ENCODE measurements around the gene FLT4.

FLT4 gene

DNA sequence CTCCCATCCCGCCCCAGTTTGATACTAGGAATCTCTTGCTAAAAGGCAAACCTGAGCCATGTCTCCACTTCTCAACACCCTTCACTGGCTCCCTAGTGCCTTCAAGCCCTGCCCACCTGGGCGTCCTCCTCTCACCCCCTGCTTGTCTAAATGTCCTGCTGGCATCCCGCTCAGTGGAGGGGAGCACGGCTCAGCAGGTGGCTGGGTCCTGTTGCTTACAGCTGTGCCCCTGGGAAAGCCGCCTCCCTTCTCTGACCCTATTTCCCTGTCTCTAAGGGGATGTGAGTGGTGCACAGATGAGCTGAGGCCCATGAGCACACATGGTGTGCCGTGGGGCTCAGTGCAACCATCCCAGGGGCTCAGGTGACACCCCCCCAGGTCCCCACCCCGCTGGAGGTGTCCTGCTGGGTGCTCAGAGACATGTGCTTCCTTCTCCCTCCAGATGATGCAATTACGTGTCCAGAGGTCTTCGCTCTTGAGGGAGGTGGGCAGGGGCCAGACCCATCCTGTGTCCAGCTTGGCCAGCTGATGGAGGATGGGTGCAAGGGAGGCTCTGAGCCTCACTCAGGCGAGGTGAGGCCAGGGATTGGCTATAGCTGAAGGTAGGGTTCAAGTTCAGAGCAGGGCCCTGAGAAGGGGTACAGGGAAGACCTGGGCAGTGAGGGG lies 24.1 kb downstream of the FLT4 start:
- DNase-seq = no peak

GRCh38 chr5:180624587-180624986 lies 24.8 kb downstream of the FLT4 start:
- no peak for DNase-seq

DNA sequence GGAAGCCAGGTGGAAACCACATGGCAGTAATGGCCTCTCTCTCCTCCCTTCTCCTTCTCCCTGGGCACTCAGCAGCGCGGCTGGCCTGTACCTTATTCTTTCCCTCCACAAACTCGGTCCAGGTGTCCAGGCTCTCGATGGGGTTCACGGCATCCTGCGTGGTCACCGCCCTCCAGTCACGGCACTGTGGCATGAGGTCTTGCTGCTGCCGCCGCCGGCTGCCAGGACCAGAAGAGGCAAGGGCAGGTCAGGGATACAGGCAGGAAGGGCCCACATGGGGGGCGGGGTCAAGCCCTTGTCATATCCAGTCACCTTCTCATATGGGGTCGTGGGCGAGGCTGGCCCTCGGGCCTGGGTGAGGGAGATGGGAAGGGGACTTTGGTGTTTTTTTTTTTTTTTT lies 25.6 kb downstream of the FLT4 start:
- no peak for DNase-seq

- no peak for DNase-seq
Observed at GRCh38 chr5:180623411-180623834, 26.0 kb downstream of the FLT4 start.

GRCh38 chr5:180622910-180623309 lies 26.5 kb downstream of the FLT4 start:
- DNase-seq = no peak

GRCh38 chr5:180621311-180621710 lies 28.1 kb downstream of the FLT4 start:
- no peak for DNase-seq

DNA sequence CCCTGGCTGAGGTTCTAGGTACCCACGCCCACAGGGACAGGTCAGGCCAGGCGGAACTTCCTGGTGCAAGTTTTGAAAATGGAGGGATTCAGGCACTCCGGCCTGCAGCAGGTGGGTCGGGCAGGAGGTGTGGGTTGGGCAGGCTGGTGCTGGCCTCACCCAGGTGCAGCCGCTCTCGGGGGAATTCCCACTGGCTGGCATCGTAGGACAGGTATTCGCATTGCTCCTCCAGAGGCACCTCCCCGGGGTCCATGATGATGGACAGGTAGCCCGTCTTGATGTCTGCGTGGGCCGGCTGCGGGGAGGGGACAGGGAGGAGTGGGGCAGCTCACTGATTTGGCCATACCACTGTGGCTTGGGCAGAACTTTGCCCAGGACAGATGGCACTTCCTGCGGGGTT lies 29.4 kb downstream of the FLT4 start:
- DNase-seq = no peak

DNA sequence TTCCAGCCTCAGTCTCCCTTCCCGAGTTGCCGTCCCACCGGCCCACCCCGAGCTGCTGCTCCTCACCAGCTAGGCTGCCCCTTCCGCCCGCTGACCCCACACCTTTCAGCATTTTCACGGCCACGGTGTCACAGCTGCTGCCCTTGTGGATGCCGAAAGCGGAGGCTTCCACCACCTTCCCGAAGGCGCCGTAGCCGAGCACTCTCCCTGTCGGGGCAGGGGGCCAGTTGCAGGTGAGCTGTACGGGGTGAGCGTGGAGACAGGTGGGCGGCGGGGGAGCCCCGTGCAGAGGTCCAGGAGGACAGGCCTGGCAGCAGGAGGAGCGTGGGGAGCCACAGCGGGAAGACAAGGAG lies 29.9 kb downstream of the FLT4 start:
- DNase-seq = no peak

- peak; percentile 2 for DNase-seq
Observed at GRCh38 chr5:180618829-180619562, 30.4 kb downstream of the FLT4 start.

DNA sequence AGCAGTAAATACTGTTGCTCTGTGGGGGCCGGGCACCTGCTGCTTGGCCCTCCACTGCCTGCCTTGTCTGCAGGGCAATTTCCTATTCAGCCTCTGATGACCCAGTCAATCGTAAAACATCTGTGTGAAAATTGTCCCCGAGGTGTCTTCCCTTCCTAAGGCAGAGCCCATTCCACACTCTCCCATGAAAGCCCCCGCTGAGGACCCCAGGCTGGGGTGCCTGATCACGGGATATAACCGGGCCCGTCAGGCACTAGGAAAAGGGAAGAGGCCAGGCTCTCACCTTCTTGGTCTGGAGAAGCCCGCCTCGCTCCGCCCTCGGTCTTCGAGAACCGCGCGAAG lies 30.9 kb downstream of the FLT4 start:
- DNase-seq = no peak

- no peak for DNase-seq
Observed at GRCh38 chr5:180613814-180614188, 35.6 kb downstream of the FLT4 start.

- DNase-seq = no peak
Observed at GRCh38 chr5:180613188-180613813, 36.1 kb downstream of the FLT4 start.

- no peak for DNase-seq
Observed at GRCh38 chr5:180612683-180613082, 36.7 kb downstream of the FLT4 start.

- DNase-seq = no peak
Observed at GRCh38 chr5:180611140-180611850, 38.1 kb downstream of the FLT4 start.

DNA sequence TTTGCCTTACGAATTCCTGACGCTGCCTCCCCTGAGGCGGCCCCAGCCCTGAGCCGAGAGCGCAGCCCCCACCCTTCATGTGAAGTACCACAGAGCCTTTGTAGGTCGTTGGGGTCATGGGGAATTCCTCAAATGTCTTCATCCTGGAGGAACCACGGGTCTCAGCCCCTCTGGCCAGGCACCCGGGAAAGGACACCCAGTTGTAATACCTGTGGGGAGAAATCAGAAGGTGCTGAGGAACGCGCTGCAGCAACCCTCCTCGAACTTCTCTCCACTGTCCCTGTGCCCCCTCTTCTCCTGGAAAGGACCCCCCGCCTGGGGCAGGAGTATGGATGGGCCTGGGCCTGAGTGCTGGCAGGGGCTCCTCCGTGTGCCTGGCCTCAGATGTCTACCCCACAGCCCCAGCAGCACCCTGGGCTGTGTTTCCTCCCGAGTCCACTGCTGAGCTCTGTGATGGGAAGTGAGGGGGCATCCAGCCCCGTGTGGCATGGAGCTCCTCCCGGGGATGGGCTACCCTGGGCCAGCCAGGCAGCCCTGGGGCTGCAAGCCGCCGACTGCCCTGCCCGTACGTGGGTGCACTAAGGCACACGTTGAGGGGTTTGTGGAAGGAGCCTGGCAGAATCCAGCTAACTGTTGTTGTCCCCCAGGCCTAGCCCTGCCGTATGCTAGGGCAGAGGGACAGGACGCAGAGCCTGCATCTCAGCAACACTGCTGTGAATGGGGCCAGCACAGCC lies 39.4 kb downstream of the FLT4 start:
- no peak for DNase-seq

DNA sequence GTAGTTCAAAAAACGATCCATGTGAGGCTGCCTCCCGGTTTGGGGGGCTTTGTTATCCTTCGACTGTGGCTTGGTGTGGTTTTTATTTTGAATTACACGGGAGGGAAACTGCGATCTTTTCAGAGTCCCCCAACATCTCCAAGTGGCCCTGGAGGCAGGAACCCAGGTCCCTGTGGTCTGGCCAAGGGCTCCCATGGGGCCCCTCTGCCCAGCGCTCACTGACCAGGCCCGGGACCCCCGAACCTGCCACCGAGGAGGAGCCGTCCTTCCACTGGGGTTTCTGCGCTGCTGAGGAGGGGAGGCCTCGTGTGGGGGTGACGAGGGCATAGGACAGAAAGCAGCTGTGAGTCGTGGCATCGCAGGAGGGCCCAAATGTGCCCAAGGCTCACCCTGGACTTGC lies 40.0 kb downstream of the FLT4 start:
- no peak for DNase-seq

DNA sequence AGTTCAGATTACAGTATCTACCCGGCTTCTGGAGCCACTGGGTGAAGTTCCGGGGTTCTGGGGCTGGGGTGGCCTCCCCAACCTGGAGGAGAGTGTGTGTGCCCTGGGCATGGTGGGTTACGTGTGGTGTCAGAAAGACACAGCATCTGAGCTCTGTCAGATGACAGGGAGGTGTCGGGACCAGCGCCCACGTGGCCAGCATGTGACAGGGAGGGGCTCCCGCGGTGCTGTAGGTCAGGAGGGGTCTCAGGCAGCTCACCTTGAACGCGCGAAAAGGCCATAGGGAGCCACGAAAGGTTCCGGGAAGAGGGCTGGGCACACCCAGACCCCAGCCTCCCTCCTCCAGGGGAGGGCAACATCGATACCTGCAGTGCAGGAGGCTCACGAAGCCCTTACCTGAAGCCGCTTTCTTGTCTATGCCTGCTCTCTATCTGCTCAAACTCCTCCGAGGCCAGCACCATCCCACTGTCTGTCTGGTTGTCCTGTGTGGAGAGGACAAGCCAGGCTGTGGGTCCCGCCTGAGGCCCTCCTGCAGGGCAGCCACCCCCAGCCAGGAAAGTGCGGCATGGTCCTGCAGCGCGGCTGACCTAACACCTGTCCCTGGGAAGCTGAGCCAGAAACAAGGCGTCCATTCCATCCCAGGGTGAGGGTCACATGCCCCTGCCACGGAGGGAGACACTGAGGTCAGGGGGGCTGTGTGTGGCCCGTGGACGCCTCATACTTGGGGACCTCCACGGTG lies 40.7 kb downstream of the FLT4 start:
- no peak for DNase-seq

DNA sequence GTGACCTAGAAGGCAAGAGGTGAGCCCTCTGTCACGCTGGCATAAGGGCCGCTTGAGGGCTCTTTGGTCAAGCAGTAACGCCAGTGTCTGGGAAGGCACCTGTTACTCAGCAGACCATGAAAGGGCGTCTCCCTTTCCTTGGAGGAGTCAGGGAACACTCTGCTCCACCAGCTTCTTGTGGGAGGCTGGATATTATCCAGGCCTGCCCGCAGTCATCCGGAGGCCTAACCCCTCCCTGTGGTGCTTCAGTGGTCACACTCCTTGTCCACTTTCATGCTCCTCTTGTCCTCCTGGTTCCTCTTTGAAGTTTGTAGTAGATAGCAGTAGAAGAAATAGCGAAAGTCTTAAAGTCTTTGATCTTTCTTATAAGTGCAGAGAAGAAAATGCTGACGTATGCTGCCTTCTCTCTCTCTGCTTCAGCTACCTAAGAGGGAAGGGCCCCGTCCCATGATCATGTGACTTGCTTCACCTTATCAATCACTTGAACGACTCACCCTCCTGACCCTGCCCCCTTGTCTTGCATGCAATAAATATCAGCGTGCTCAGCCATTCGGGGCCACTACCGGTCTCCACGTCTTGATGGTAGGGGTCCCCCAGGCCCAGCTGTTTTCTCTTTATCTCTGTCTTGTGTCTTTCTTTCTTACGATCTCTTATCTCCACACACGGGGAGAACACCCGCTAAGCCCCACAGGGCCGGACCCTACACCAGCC lies 41.4 kb downstream of the FLT4 start:
- DNase-seq = no peak

GRCh38 chr5:180606215-180606785 lies 43.1 kb downstream of the FLT4 start:
- DNase-seq = no peak

- no peak for DNase-seq
Observed at GRCh38 chr5:180605554-180606214, 43.7 kb downstream of the FLT4 start.

GRCh38 chr5:180604271-180604670 lies 45.1 kb downstream of the FLT4 start:
- DNase-seq = no peak
